D721Med (cell line): ENCODE measurements around the gene FGFBP1.

ENCODE experiments used
- DNase-seq: peaks from one replicate; pipeline ENCODE4 v3.0.0; 2011; ENCODE audit warnings: low spot score; ENCODE audit not compliant: insufficient read length
- FAIRE-seq: peaks from 2 replicates; lab custom pipeline; 2011; peaks lifted over from hg19 to GRCh38; lab: Jason Lieb, UNC
- TF ChIP-seq, protein P1 (sequence below): IDR thresholded peaks from 2 replicates; pipeline ENCODE4 v1.5.1; 2012; ENCODE audit warnings: mild to moderate bottlenecking, control low read depth; ENCODE audit not compliant: insufficient read depth; ENCODE audit errors: missing control alignments

The FGFBP1 gene

GRCh38 chr4:15961781-15962510 is 23.4 kb upstream of the FGFBP1 start:
- FAIRE-seq (no peak), DNase-seq (no peak)
- TF ChIP-seq, protein P1, sequence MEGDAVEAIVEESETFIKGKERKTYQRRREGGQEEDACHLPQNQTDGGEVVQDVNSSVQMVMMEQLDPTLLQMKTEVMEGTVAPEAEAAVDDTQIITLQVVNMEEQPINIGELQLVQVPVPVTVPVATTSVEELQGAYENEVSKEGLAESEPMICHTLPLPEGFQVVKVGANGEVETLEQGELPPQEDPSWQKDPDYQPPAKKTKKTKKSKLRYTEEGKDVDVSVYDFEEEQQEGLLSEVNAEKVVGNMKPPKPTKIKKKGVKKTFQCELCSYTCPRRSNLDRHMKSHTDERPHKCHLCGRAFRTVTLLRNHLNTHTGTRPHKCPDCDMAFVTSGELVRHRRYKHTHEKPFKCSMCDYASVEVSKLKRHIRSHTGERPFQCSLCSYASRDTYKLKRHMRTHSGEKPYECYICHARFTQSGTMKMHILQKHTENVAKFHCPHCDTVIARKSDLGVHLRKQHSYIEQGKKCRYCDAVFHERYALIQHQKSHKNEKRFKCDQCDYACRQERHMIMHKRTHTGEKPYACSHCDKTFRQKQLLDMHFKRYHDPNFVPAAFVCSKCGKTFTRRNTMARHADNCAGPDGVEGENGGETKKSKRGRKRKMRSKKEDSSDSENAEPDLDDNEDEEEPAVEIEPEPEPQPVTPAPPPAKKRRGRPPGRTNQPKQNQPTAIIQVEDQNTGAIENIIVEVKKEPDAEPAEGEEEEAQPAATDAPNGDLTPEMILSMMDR = no peak

DNA sequence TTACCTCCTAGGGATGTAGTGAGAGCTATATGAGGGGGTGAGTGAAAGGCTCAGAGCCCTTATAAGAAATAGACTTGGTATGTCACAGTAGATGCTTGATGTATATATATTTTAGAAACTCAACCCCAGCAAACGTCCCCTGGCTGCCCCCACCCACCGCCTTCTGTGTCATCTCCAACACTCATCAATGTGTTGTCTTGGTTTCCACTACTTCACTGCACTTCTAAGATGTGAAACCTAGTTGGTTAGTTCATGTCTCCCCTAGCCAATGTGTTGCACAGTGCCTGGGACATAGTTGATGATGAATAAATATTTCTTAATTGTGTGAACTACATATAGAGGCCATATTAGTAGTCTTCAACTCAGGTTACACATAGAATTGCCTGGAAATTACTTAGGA is 20.0 kb upstream of the FGFBP1 start:
- FAIRE-seq (no peak), DNase-seq (no peak)
- TF ChIP-seq, protein P1 = no peak

- peak; percentile 41 for DNase-seq
- FAIRE-seq = no peak
- TF ChIP-seq, protein P1 = peak; percentile 95
Measured at GRCh38 chr4:15956179-15956850, 17.8 kb upstream of the FGFBP1 start.

GRCh38 chr4:15955670-15956069 is 17.1 kb upstream of the FGFBP1 start:
- DNase-seq (no peak), FAIRE-seq (no peak)
- TF ChIP-seq, protein P1 = no peak

- FAIRE-seq = no peak
- no peak for DNase-seq
- TF ChIP-seq, protein P1 = no peak
Measured at GRCh38 chr4:15953625-15954024, 15.1 kb upstream of the FGFBP1 start.

GRCh38 chr4:15951781-15952180 is 13.2 kb upstream of the FGFBP1 start:
- DNase-seq (no peak), FAIRE-seq (no peak)

DNA sequence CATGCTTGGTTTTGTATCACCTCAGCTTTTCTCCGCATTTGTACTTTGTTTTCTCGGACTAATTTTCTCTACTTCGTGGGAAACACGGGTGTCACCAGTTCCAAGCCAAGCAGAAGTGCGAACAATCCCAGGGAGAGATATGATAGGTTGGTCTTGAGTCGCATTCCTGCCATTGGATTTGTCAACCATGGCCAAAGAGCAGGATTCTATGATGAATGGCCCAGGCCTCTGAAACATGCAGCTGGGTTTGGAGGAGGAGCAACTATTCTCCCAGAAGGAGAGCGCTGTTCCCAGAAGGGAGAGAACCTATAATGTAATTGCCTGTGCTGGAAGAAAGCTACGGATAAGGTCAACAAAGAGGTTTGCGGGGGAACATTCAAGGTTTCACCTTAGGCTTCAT is 10.3 kb upstream of the FGFBP1 start:
- TF ChIP-seq, protein P1 = no peak
- FAIRE-seq (no peak), DNase-seq (no peak)

More at GRCh38 chr4:15951781-15952180, 13.2 kb upstream of the FGFBP1 start:
- TF ChIP-seq, protein P1 = no peak
